Endothelial cell of umbilical vein (primary cell): Measurements from ENCODE around the gene HDAC4. TPM values are rescaled to one million over a fixed set of nuclear protein-coding genes. Genes with fewer than 3 reads are reported as not detected.

Source experiments
- BruUV-seq: library from RNA; stranded (reverse); fragments of 400-500 nt; replicated peaks from 2 replicates; lab custom pipeline; 2021; lab: Mats Ljungman, UMichigan
- CTCF ChIA-PET: fragments of 300-600, 350-600 bp; sonication (Branson Sonifier 250); formaldehyde crosslinking; loops from one replicate; lab custom pipeline; 2021; ENCODE audit warnings: antibody characterized with exemption, inconsistent platforms; lab: Charles Lee
- POLR2A ChIA-PET: fragments of 300-600, 350-600 bp; sonication (Branson Sonifier 250); formaldehyde crosslinking; loops from one replicate; lab custom pipeline; 2021; ENCODE audit warnings: antibody characterized with exemption, inconsistent platforms; lab: Charles Lee
- DNase-seq: peaks from one replicate; pipeline ENCODE4 v3.0.0-alpha.2; 2011; ENCODE audit warnings: low read depth, low spot score
- FAIRE-seq: peaks from 2 replicates; lab custom pipeline; 2011; peaks lifted over from hg19 to GRCh38; lab: Jason Lieb, UNC
- H2AFZ ChIP-seq: 2 replicates; pipeline ENCODE4 v1.6.0; 2012; ENCODE audit warnings: low read depth, low read length, control low read depth, inconsistent platforms
- H3K27ac ChIP-seq: 2 replicates; pipeline ENCODE4 v1.5.1; 2011; ENCODE audit warnings: low read depth, mild to moderate bottlenecking, control low read depth, low read length, moderate library complexity; ENCODE audit not compliant: insufficient read depth
- H3K27me3 ChIP-seq, 2 experiments: 2 replicates each; pipeline versions ENCODE4 v1.6.0 to v1.6.1; 2011; ENCODE audit warnings: low read length in 2 of 2, mixed read lengths in 1 of 2; ENCODE audit not compliant: control insufficient read depth in 2 of 2, insufficient read depth in 2 of 2
- H3K36me3 ChIP-seq, 2 experiments: 2 replicates in 1 of 2; 3 replicates in 1 of 2; pipeline ENCODE4 v1.5.1; 2011; ENCODE audit warnings: low read length in 2 of 2, mild to moderate bottlenecking in 1 of 2, moderate library complexity in 1 of 2; ENCODE audit not compliant: control insufficient read depth in 2 of 2, insufficient read depth in 2 of 2; ENCODE audit errors: extremely low read depth in 1 of 2
- H3K4me1 ChIP-seq: 3 replicates; pipeline ENCODE4 v1.5.1; 2011; ENCODE audit warnings: mild to moderate bottlenecking, low read length; ENCODE audit not compliant: control insufficient read depth, insufficient read depth; ENCODE audit errors: extremely low read depth
- H3K4me2 ChIP-seq: 2 replicates; pipeline ENCODE4 v1.6.1; 2011; ENCODE audit warnings: low read length, control low read depth, mixed read lengths; ENCODE audit not compliant: insufficient read depth
- H3K4me3 ChIP-seq, 3 experiments: fragments of 200-600 bp in 1 of 3; sonication (generic), shearing (Covaris generic) in 1 of 3; replicated peaks in 1 of 3; 2 replicates each; pipeline ENCODE4 v1.5.1; 2011 to 2016; ENCODE audit warnings: control low read depth in 3 of 3, low read length in 3 of 3, mild to moderate bottlenecking in 2 of 3, inconsistent platforms in 1 of 3, low read depth in 1 of 3, moderate library complexity in 1 of 3; ENCODE audit not compliant: insufficient read depth in 1 of 3
- H3K79me2 ChIP-seq: 2 replicates; pipeline ENCODE4 v1.6.0; 2012; ENCODE audit warnings: low read length, inconsistent platforms; ENCODE audit not compliant: control insufficient read depth, insufficient read depth
- H3K9ac ChIP-seq: replicated peaks from 2 replicates; pipeline ENCODE3; 2011; ENCODE audit warnings: low read length, control low read depth; ENCODE audit not compliant: insufficient read depth; ENCODE audit errors: extremely low read depth
- H3K9me1 ChIP-seq: replicated peaks from 3 replicates; pipeline ENCODE4 v1.6.0; 2011; ENCODE audit warnings: mild to moderate bottlenecking, low read length; ENCODE audit not compliant: control insufficient read depth, insufficient read depth; ENCODE audit errors: extremely low read depth
- H3K9me3 ChIP-seq: replicated peaks from 2 replicates; pipeline ENCODE4 v1.5.1; 2012; ENCODE audit warnings: low read length, inconsistent platforms; ENCODE audit not compliant: control insufficient read depth, insufficient read depth
- H4K20me1 ChIP-seq: replicated peaks from 2 replicates; pipeline ENCODE3; 2011; ENCODE audit warnings: mild to moderate bottlenecking, low read length; ENCODE audit not compliant: control insufficient read depth, insufficient read depth; ENCODE audit errors: extremely low read depth
- EZH2 ChIP-seq: IDR thresholded peaks from 2 replicates; pipeline ENCODE4 v1.6.1; 2012; ENCODE audit warnings: borderline replicate concordance, low read depth, mild to moderate bottlenecking, moderate library complexity, low read length, inconsistent platforms; ENCODE audit not compliant: severe bottlenecking
- FOS ChIP-seq: IDR thresholded peaks from 2 replicates; pipeline ENCODE4 v1.6.1; 2011; ENCODE audit warnings: mild to moderate bottlenecking, low read length, moderate library complexity, borderline replicate concordance; ENCODE audit not compliant: insufficient read depth
- GATA2 ChIP-seq: IDR thresholded peaks from 2 replicates; pipeline ENCODE4 v1.7.0; 2011; ENCODE audit warnings: low read depth, mild to moderate bottlenecking, moderate library complexity, mixed read lengths, low read length; ENCODE audit not compliant: insufficient read length, insufficient read depth
- JUN ChIP-seq: IDR thresholded peaks from 2 replicates; pipeline ENCODE4 v1.6.1; 2011; ENCODE audit warnings: borderline replicate concordance, low read depth; ENCODE audit not compliant: insufficient read length, insufficient read depth
- MYC ChIP-seq: IDR thresholded peaks from one replicate; pipeline ENCODE4 v1.6.1; 2011; ENCODE audit warnings: mild to moderate bottlenecking, low read depth, low read length
- POLR2AphosphoS5 ChIP-seq: IDR thresholded peaks from 2 replicates; pipeline ENCODE4 v1.6.1; 2012; ENCODE audit warnings: low read depth, mild to moderate bottlenecking, control low read depth, low read length, moderate library complexity; ENCODE audit not compliant: insufficient read depth
- dilution Hi-C: fragments of 300-500 bp; cut with MboI; formaldehyde crosslinking; loops from one replicate; pipeline ENCODE4 v1.15.0; 2019; ENCODE audit warnings: low sequenced_read_pairs; ENCODE audit not compliant: extremely low pct_ligation_motif_present
- intact Hi-C: fragments of 100-400 bp; cut with micrococcal nuclease; formaldehyde crosslinking; loops from one replicate; pipeline ENCODE4 v1.10.0; 2022
- polyA plus RNA-seq, 4 experiments: library from polyadenylated mRNA; depleted of rRNA in 3 of 4; stranded (reverse) in 3 of 4; unstranded in 1 of 4; fragments of >200 nt; gene quantifications; 2 replicates each; pipeline versions ENCODE4 v1.2.1 to v1.2.3, GENCODE V29; 2011 to 2012; ENCODE audit warnings: missing spikeins in 1 of 4
- total RNA-seq: library from RNA; stranded (reverse); gene quantifications from 2 replicates; pipeline ENCODE4 v1.2.3, GENCODE V29; 2021
- TF ChIP-seq, protein P1 (sequence below), 2 donors: IDR thresholded peaks; 1 replicate in 1 of 2; 2 replicates in 1 of 2; pipeline ENCODE4 v1.5.1; 2011; ENCODE audit warnings: low read length in 2 of 2, mild to moderate bottlenecking in 2 of 2, moderate library complexity in 2 of 2, control low read depth in 1 of 2, inconsistent platforms in 1 of 2, low read depth in 1 of 2; ENCODE audit not compliant: insufficient read depth in 1 of 2; ENCODE audit errors: extremely low read depth in 1 of 2

Gene HDAC4
- total and polyA plus RNA-seq, 2 donors (not counting 3 experiments of a cell fraction or from before 2014, with no cell fraction given) = 13.4 to 33.0 TPM

DNA sequence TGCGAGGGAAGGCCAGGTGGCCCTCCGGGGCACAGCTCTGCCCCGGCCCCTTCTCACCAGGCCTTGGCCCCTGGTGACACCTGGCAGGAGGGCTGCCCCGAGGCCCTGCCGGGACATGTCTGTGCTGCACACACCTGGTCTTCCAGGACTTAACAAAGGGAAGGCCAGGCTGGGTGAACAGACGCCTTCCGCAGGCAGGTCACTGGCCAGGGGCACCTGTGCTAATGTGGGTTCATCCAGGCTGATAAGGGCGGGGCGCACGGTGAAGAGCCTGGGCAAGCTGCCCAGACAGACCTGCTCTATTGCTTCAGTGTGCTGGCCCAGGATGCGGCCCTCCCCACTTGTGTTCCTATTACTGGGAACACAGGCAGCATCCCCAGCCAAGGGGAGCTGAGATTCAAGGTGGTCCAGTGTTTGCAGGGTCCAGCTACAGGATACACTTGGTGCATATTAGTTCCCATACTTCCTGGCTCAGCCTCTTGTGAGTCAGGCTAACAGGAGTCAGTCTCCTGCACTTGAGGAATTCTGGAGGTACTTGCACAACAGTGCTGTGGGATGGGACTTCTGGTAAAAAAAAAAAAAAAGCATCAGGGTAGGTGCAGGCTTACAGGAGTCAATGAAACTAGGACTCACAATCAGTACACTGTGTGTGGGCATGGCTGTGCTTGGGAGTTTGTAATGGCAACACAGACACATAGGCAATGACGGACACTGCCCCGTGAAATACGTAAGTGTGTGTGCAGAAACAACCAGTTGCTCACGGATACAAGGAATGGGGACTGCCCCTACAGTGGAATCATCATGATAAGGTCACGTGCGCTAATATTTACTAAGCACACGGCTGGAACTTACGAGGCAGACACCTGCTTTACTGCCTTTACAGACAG is 291.5 kb downstream of the HDAC4 start:
- H3K9ac ChIP-seq = no peak overlapping the region
- no peaks in the 10 kb centered on the region for H3K9me3 ChIP-seq
- intact Hi-C loops = no loop called here
- H3K36me3 ChIP-seq = no peaks in the 10 kb centered on the region
- BruUV-seq = no TSS peak
- ChIA-PET CTCF (interaction anchor here (0.6 kb wide), 1 partner anchor 8 kb away, joined by 3 read pairs; no protein-coding TSS in a partner anchor), POLR2A (no interaction called here)
- H3K4me2 ChIP-seq = no peak overlapping the region
- H3K9me1 ChIP-seq = no peaks in the 10 kb centered on the region
- H3K27ac ChIP-seq = no peak overlapping the region
- no peak overlapping the region for H2AFZ ChIP-seq
- dilution Hi-C loops = no loop called here
- H3K4me3 ChIP-seq = no peak overlapping the region
- TF ChIP-seq, protein P1, sequence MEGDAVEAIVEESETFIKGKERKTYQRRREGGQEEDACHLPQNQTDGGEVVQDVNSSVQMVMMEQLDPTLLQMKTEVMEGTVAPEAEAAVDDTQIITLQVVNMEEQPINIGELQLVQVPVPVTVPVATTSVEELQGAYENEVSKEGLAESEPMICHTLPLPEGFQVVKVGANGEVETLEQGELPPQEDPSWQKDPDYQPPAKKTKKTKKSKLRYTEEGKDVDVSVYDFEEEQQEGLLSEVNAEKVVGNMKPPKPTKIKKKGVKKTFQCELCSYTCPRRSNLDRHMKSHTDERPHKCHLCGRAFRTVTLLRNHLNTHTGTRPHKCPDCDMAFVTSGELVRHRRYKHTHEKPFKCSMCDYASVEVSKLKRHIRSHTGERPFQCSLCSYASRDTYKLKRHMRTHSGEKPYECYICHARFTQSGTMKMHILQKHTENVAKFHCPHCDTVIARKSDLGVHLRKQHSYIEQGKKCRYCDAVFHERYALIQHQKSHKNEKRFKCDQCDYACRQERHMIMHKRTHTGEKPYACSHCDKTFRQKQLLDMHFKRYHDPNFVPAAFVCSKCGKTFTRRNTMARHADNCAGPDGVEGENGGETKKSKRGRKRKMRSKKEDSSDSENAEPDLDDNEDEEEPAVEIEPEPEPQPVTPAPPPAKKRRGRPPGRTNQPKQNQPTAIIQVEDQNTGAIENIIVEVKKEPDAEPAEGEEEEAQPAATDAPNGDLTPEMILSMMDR (IDR thresholded peaks at IDR 0.05; ENCODE audit: extremely low read depth in 1 of 2, insufficient read depth in 1 of 2, low read depth in 1 of 2, low read length in 2 of 2) = no peak
- TF ChIP-seq JUN (no peak), GATA2 (no peak), MYC (no peak), FOS (no peak), EZH2 (no peak), POLR2AphosphoS5 (no peak)
- FAIRE-seq = no peak
- peaks cover 1% of the 10 kb centered on the region for H3K4me1 ChIP-seq
- DNase-seq = peak; percentile 7
- no peaks in the 10 kb centered on the region for H4K20me1 ChIP-seq
- H3K79me2 ChIP-seq = no peaks in the 10 kb centered on the region
- no peaks in the 10 kb centered on the region for H3K27me3 ChIP-seq
